T-helper 1 cell (primary cell): ENCODE data around the gene MAN2A1.
"Not testable (repeated sequence)": the region's sequence is repeated elsewhere in the genome, so short reads cannot be mapped to it uniquely, and the experiment has no call there.

Experiments
- DNase-seq, 5 donors: peaks; one replicate each; pipeline ENCODE4 v3.0.0-alpha.2; 2012 to 2020

Gene MAN2A1

DNA sequence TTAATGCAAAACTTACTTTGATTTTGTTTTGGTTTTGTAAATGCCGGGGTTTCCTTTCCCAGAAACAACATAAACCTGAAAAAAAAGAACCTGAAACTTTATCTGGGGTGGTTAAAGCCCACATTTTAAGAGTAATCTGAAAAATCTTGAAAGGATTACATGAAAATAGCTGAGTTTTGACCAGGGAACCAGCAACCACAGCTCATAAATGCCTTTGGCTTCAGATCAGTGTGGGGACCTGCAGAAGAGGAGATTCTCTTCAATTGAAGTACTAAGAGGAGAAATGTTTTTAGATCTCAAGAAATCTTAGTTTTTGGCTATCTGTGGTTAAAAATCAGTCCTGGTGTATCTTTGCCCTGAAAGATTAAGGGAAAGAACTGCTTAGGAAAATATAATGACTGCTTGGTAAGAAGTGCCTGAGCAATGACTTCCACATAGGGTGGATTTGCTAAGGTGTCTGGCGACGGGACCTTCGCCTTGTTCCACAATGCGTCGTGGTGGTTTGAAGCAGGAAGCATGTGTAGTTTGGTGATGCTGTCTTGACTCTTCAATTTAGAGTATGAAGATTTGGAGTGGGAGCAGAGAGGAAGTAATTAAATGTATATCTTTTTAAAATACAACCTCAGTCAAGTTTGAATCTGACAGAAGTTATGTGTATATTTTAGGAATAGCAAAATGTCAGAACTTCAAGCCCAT is 186.5 kb downstream of the MAN2A1 start:
- DNase-seq: peak in 1 of 5 donors; percentile 18

DNA sequence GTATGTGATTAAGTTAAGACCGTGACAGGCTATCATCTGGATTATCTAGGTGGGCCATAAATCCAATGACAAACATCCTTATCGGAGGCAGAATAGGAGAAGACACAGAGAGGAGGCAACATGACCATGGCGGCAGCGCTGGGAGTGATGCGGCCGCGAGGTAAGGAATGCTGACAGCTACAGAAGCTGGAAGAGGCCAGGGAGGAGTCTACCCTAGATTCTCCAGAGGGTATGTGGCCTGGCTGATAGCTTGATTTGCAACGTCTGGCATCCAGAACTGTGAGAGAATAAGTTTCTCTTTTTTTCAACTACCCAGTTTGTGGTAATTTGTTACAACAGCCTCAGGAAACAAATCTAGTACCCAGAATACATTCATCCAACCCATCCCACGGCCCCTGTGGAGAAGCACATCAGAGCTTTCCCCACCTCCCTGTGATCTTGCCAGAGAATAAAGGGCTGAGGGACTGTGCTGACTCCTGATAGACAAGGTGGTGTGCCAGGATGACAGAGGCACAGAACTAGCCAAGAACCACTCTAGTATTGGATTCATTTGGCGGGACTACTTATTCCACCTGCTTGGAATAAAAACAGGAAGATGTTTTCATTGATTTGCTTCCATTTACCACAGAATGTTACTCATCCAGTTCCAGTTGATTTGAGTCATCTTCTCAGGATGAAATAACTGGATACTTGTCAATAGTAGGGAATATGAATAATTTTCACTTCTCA is 187.4 kb downstream of the MAN2A1 start:
- no peak for DNase-seq

DNA sequence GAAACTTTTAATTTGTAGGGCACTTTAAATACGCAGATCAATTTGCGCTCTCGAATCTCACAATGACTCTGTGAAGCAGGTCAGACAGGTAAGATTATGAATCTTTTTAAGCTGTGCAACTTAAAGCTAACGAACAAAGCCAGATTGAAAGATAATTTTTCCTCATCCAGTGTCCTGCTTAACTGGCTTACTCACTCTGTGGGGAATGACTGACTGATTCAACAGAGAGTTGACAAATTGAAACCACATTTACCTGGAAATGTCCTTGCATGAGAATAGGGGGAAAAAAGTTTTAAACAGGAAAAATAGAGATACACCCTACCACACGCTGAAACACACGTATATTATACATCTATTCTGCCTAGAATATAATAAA is 187.9 kb downstream of the MAN2A1 start:
- no peak for DNase-seq

DNA sequence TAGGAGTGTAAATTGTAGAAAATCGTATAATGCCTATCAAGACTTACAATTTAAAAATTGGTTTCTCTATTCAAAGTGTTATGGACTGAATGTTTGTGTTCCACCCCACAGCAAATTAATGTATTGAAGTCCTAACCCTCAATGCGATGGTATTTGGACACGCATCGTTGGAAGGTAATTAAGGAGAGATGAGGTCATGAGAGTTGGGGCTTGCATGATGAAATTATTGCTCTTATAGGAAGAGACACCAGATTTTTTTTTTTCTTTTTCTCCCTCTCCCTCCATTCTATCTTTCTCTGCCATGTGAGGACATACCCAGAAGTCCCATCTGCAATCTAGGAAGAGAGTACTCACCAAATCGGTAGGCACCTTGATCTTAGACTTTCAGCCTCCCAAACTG is 189.2 kb downstream of the MAN2A1 start:
- no peak for DNase-seq

DNA sequence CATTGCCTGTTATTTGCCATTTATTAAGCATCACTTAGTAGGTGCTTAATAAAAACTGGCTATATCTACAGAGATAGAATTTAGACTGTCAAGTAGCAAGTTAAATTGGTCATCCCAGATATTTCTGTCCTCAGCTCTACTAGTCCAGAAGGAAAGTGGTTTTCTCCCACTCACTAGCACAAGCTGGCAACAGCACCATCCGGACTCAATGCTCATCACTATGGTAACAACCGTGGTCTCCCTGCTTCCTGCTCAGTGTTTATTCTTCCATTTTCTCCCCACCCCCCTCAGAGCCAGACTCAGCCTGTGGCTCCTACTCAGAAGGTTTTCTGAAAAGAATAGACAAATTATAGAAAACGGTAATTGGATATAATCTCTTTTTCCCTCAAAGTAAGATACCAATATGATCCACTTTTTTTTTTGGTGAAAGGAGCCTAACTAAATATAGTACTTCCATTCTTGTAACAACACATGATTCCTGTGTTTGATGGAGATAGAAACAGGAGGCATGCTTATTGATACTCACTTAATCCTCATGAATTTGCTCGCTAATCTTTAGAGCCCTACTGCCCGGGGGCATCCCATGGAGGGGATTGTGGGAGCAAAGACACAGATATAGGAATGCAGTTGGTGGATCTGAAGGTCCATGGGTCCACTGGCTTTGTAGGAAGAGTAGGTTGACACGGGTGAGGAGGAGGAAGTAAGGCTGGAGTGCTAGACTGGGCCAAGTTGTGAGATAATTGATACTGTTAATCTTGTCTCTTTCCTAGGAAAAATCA is 191.4 kb downstream of the MAN2A1 start:
- no peak for DNase-seq

DNA sequence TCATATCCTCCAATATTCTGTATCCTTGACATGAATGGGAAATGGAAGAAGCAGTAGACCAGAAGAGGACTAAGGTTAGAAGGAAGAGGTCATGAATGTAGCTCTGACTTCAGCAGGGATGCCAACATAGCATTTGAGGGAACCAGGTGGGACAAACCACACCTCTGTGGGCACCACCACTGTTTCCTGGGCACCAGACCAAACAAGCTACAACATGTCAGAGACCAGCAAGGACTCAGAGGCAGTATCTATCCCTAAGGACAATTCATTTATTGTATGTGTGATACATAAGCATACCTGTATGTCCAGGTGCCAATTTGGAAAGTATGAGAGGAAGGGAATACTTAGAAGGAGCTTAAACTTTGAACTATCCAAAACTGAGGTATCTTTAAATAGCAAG is 192.8 kb downstream of the MAN2A1 start:
- no peak for DNase-seq

DNA sequence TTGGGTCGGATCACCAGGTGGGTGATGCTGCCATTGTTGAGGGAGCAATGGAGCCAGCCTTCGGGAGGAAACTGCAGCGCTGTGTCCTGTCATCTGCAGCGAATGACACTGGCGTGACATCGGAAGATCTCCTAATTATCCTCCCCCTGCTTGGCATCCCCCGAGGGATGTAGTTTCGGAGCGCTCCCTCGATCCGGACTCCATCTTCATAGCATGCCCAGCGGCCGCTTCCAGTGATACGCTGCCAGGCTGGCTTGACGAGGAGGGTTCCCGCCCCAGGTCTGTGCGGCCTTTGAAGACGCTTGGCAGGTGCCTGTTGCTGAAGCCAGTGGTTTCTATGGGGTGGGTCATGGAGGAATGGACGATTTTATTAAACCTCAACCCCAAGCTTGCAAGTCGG is 194.9 kb downstream of the MAN2A1 start:
- no peak for DNase-seq

DNA sequence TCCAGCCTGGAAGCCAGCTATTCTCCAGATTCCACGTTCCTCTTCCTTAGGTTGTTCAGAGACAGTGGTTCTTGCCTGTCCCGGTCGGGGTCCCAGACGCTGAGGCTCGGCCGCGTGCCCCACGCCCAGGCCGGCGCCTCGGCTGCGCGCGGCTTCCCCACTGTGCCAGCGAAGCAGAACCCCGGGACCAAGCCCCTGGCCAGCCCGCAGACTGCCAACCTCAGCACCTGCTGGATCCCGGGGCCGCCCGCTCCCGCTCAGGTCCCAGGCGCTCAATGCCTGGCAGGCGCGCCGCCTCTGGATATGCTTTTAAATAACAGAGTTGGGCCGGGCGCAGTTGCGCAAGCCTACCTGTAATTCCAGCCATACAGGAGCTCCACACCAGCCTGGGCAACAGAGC is 195.5 kb downstream of the MAN2A1 start:
- DNase-seq: no peak

DNA sequence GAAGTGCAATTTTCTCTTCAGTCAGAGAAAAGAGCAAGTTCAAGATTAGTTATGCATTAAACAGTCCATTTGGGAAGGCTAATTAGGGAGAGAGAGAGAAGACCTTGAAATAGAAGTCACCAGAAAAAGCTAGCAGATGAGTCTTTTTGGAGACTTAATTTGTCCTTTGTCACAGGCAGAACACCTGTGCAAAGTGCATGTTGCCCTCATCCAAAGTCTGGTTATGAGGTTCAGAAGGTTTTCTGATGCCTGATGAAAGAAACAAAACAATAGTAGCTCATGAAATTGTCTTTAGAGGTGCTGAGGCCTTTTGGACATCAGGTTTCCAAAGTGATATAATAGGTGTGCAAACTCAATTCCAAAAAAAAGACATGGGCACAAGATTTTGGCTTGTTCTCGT is 199.3 kb downstream of the MAN2A1 start:
- DNase-seq: no peak

DNA sequence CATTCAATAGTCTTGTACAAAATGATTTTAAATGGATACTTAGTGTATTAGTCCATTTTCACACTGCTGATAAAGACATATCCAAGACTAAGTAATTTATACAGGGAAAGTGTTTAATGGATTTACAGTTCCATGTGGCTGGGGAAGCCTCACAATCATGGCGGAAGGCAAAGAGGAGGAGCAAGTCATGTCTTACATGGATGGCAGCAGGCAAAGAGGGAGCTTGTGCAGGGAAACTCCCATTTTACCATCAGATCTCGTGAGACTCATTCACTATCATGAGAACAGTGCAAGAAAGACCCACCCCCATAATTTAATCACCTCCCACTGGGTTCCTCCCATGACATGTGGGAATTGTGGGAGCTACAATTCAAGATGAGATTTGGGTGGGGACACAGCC is 203.5 kb downstream of the MAN2A1 start:
- DNase-seq: not testable (repeated sequence)

DNA sequence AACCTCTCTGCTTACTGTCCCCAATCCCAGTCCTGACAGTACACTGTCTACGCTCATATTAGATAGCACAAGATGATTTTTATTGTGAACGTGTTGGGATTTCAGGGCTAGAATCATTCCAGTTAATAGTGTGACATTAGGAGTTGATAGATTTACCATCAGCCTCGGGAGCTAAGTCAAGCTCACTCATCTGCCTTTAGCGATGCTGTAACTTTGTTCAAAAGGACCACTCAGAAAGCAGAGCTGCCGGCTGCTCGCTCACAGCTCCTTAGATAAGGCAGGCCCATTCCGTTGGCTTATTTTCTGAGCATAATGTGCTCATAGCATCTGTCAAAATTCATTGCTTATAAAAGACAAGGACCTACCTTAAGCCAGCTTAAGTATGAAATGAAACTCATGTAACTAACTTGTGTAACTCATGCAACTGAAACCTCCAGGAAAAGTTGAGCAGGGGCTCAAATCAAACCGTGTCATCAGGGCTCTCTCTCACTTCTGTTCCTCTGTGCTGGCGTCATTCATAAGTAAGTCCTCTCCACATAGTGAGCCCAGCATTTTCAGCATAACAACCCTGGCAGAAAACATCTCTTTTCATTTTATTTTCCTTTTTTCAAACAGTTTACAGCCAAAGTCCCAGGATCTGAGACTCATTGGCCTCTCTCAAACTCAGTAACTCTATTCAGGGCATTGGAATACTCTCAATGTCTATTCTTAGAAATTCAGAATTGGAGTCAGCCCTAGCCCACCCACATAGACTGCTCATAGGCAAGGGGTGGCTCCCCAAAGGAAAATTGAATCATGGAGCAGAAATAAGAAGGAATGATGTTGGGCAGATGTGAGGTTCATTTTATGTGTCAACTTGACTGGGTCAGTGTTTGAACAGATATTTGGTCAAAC is 208.8 kb downstream of the MAN2A1 start:
- no peak for DNase-seq

DNA sequence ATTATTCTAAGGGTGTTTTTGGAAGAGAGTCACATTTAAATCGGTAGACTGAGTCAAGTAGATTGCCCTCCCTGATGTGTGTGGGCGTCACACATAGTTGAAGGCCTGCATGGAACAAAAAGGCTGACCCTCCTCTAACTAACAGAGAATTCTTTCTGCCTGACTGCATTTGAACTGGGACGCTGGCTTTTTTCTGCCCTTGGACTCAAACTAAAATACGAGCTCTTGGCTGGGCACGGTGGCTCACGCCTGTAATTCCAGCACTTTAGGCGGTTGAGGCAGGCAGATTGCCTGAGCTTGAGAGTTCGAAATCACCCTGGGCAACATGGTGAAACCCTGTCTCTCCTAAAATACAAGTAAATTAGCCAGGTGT is 209.4 kb downstream of the MAN2A1 start:
- DNase-seq: no peak

DNA sequence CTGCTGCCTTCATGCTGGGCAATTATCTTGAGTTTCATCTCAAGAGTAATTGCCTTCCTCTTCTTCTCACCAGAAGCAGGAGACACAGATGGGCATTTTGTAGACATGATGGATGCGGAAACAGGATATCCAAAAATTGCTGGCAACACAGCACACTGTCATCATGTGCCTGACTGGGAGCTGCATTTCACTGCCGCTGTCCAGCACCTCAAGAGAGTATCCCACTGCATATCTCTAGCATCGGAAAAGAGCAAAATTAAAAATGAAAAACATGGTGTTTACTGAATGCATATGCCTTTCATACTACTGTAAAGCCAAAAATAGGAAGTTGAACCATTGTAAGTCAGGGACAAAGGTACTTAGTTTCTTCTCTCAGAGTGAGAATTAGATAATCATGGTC is 210.7 kb downstream of the MAN2A1 start:
- no peak for DNase-seq

DNA sequence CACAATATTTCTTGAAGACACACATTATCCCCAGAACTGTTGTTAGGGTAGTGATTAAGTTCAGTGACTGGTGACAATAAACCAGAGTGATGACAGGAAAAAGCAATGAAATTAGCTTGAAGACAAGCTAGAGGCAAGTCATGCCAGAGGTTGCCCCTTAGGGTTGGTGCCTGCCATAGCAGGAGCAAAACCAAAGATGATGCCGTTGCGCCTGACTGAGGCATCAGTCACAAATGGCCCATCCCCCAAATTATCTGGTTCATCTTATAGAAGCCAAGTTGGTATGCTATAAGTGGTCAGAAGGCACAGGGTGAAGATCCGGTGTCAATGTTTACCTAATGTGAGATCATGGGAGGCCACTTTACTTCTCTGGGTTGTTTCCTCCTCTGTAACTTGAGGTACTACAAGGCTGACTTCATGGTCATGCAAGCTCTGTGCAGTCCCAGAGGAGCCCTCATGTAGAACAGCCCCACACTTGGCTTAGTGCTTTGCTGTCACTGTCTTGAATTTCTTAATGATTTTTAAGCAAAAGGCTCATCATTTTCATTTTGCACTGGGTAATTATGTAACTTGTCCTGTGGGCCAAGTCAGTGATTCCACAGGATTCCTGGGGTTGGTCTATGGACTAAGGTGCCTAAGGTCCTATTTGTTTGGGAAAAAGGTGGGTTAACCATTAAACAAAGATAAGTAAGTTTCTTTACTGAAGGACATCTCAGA is 211.3 kb downstream of the MAN2A1 start:
- no peak for DNase-seq

DNA sequence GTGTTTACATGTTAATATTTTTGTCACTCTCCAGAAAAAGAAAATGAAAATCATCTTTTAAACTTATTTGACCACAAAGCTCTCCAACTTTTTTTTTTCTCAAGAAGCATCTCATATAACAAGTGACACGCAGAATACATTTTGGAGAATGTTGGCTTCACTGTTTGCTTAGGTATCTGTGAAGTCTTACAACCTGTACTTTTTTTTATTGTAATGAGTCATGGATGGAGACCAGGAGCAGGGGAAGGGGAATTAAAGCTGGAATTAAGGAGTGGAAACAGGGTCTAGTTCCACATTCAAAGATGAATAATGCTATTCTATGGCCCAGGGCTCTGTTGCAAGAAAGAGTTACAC is 211.9 kb downstream of the MAN2A1 start:
- no peak for DNase-seq

DNA sequence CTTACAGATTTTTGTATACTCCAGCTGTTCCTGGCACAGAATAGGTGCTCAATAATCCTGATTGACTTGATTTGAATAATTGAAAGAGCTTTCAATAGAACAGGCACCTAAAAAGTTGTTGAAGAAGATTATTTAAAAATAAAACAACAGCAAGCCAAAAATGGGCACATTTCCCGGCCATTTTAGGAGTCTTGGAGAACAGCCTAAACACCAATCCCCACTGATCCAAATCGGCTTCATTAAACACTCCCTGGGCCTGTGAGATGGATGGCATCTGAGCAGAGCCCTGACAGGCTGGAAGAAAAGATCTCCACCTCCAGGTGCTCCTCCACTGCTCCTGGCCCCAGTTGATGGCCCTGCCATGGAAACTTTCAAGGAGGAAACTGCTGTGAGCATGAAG is 213.3 kb downstream of the MAN2A1 start:
- DNase-seq: no peak

DNA sequence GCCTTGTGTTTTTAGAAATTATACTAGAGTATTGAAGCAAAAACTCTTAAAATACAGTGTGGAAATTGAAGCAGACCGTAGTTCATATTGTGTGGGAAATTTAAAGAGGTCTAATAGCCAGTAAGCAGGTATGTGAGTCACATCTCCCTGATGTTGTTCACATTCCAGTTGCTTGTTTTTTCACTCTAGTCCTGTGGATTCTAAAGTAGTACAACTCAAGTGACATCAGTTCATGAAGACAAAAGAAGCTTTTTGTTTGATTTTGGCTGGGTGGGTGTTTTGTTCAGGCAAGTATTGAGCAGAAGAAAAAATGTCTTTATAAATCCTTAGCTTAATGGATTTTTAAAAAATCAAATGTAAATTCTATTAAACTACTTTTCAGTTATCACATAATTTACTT is 216.2 kb downstream of the MAN2A1 start:
- DNase-seq: no peak

DNA sequence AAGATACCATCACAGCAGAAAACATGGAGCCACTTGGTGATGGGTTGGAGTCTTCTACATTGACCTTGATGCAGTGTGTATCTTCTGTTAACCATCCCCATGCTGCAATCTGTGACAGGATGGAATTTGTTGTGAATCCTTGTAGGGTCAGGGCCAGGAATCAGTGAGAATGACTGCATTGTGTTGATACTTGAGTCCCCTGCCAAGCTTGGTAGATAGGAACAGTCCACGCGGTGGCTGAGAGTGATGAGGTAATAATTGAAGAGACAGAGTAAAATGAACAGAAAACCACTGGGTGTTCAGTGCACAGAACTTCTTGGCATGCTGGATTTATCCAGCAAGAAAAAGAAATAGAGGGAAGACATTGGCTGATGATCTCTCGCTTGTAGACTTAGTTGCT is 217.5 kb downstream of the MAN2A1 start:
- no peak for DNase-seq

DNA sequence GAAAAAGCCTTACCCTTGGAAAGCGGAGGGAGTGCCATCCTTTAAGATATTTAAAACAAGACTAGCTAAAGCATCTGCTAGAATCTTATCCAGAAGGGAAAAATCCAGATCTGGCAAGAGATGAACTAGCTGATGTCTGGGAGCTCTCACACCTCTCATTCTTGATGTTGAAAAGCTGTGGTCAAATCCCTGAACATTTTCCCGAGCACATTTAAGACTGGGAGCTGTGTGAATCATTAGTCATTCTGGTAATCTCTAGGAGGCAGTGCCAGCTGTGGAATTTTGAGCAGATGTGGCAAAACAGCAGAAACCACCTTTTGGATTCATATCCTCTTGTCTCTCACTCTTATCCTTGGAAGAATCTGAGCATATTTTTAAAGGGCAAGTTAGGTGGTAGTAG is 218.0 kb downstream of the MAN2A1 start:
- DNase-seq: no peak

DNA sequence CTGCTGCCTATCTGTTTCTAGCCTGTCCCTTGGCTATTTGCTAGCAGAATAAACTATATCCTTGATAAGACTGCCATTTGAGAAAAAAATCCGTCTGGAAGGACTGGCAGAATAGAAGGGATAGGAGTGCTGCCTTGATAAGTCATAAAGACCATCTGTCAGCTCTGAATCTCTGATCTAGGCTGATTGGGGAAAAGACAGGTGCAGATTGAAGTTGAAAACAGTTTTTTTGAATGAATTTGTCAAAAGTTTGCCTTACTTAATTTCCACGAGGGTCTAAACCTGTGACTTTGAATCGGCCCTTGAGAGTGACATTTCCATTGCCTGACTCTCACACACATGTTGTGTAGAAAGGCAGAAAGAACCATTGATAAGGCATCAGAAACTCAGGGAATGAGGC is 218.6 kb downstream of the MAN2A1 start:
- DNase-seq: no peak

DNA sequence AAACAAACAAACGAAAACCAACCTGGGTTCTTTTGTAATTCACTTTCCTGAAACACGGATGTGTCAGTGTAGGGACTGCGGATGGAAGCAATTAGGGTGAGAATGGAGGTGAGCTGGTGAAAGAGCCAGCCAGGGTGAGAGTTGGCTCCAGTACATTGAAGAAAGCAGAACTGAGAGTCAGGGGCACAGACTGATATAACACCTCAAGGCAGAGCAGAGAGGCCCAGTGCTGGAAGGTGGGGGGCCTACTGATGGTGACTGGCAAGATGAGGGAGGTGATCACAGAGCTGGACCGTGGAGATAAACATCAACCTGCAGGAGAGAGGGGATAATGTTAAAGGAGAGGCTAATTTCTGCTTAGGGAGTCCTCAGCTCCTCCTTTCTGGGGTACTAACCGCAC is 221.1 kb downstream of the MAN2A1 start:
- DNase-seq: no peak

DNA sequence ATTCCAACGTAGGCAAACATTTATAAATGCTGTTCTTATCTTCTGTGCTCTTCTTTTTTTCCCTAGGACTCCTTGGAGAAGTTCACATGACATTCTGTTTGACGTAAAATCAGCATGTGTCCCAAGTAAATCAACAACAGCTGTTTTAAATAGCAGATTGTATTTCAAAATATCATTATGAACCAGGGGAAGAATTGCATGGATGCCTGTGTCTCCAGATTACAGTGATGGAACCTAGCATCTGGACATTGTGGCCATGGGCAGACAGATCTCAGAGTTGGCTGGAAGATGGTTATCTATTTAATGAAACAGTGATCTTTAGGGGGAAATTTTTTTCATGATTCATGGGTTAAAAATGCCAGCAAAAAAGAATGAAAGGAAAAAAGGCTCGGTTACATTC is 222.0 kb downstream of the MAN2A1 start:
- DNase-seq: no peak
